HL-60 (cell line): ENCODE measurements around the gene PLA2G2E.

ENCODE experiments used
- GABPA ChIP-seq: IDR thresholded peaks from 2 replicates; pipeline ENCODE4 v1.6.1; 2012; ENCODE audit warnings: low read depth
- POLR2AphosphoS5 ChIP-seq: IDR thresholded peaks from 2 replicates; pipeline ENCODE4 v1.6.1; 2012; ENCODE audit warnings: low read depth
- TF ChIP-seq, protein P1 (sequence below): IDR thresholded peaks from one replicate; pipeline ENCODE4 v1.5.1; 2011; ENCODE audit warnings: low read length, control low read depth, inconsistent platforms; ENCODE audit not compliant: insufficient read depth
- TF ChIP-seq, protein P2 (sequence below): IDR thresholded peaks from 2 replicates; pipeline ENCODE4 v1.6.1; 2012; ENCODE audit warnings: low read depth; ENCODE audit not compliant: insufficient replicate concordance

DNA sequence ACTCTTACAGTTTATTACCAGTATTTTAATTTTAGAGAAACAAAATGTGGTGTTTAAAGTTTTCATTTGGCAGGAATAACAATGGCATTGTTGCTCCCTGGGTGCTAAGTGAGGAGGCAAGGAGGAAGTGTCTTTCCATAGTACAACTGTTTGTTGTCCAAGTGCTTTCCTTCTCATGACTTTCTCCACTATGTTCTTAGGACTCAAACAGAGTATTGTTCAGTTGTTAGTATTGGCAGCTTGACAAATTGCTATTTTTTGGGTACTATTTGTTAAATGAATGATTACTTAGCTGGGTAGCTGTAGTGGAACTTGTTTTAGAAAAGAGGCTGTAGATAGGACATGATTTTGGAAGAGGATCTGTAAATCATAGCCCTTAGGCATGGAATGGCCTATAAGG lies 33.8 kb downstream of the PLA2G2E start:
- TF ChIP-seq, protein P1, sequence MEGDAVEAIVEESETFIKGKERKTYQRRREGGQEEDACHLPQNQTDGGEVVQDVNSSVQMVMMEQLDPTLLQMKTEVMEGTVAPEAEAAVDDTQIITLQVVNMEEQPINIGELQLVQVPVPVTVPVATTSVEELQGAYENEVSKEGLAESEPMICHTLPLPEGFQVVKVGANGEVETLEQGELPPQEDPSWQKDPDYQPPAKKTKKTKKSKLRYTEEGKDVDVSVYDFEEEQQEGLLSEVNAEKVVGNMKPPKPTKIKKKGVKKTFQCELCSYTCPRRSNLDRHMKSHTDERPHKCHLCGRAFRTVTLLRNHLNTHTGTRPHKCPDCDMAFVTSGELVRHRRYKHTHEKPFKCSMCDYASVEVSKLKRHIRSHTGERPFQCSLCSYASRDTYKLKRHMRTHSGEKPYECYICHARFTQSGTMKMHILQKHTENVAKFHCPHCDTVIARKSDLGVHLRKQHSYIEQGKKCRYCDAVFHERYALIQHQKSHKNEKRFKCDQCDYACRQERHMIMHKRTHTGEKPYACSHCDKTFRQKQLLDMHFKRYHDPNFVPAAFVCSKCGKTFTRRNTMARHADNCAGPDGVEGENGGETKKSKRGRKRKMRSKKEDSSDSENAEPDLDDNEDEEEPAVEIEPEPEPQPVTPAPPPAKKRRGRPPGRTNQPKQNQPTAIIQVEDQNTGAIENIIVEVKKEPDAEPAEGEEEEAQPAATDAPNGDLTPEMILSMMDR: no peak
- TF ChIP-seq POLR2AphosphoS5 (no peak), GABPA (no peak)
- TF ChIP-seq, protein P2, sequence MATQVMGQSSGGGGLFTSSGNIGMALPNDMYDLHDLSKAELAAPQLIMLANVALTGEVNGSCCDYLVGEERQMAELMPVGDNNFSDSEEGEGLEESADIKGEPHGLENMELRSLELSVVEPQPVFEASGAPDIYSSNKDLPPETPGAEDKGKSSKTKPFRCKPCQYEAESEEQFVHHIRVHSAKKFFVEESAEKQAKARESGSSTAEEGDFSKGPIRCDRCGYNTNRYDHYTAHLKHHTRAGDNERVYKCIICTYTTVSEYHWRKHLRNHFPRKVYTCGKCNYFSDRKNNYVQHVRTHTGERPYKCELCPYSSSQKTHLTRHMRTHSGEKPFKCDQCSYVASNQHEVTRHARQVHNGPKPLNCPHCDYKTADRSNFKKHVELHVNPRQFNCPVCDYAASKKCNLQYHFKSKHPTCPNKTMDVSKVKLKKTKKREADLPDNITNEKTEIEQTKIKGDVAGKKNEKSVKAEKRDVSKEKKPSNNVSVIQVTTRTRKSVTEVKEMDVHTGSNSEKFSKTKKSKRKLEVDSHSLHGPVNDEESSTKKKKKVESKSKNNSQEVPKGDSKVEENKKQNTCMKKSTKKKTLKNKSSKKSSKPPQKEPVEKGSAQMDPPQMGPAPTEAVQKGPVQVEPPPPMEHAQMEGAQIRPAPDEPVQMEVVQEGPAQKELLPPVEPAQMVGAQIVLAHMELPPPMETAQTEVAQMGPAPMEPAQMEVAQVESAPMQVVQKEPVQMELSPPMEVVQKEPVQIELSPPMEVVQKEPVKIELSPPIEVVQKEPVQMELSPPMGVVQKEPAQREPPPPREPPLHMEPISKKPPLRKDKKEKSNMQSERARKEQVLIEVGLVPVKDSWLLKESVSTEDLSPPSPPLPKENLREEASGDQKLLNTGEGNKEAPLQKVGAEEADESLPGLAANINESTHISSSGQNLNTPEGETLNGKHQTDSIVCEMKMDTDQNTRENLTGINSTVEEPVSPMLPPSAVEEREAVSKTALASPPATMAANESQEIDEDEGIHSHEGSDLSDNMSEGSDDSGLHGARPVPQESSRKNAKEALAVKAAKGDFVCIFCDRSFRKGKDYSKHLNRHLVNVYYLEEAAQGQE: no peak
